NK-92 treated with Interleukin-12 subunit alpha and Interleukin-12 subunit beta, amount 100 ng/mL, for 24 hours (cell line): ENCODE data around the gene EDEM2.
"Not testable (repeated sequence)": the region's sequence is repeated elsewhere in the genome, so short reads cannot be mapped to it uniquely, and the experiment has no call there.

Experiments
- DNase-seq: peaks from one replicate; lab custom pipeline; 2025; lab: John Stamatoyannopoulos, UW

EDEM2 gene

GRCh38 chr20:35146920-35147574, at the start of gene EDEM2:
EDEM2 (minus strand) TSS chr20:35147336; CDS start chr20:35147258, 78 bp downstream.
- peak; percentile 90 for DNase-seq

GRCh38 chr20:35196313-35196712, 49.2 kb upstream of the EDEM2 start:
- DNase-seq, result no peak

GRCh38 chr20:35193031-35193791, 46.1 kb upstream of the EDEM2 start:
- not testable (repeated sequence) for DNase-seq

GRCh38 chr20:35192118-35192872, 45.2 kb upstream of the EDEM2 start:
- DNase-seq, result no peak

- no peak for DNase-seq
Measured at GRCh38 chr20:35191419-35192117, 44.4 kb upstream of the EDEM2 start.

GRCh38 chr20:35190556-35190955, 43.4 kb upstream of the EDEM2 start:
- DNase-seq, result no peak

- DNase-seq, result not testable (repeated sequence)
Measured at GRCh38 chr20:35189223-35189622, 42.1 kb upstream of the EDEM2 start.

- DNase-seq, result no peak
Measured at GRCh38 chr20:35187584-35188190, 40.6 kb upstream of the EDEM2 start.

GRCh38 chr20:35186691-35187289, 39.7 kb upstream of the EDEM2 start:
- DNase-seq, result not testable (repeated sequence)

- no peak for DNase-seq
Measured at GRCh38 chr20:35181731-35182130, 34.6 kb upstream of the EDEM2 start.

- no peak for DNase-seq
Measured at GRCh38 chr20:35180266-35180665, 33.1 kb upstream of the EDEM2 start.

- DNase-seq, result no peak
Measured at GRCh38 chr20:35179292-35180212, 32.4 kb upstream of the EDEM2 start.

GRCh38 chr20:35176132-35176531, 29.0 kb upstream of the EDEM2 start:
- DNase-seq, result no peak

GRCh38 chr20:35174458-35175216, 27.5 kb upstream of the EDEM2 start:
- no peak for DNase-seq

- DNase-seq, result no peak
Measured at GRCh38 chr20:35173576-35174192, 26.5 kb upstream of the EDEM2 start.

- no peak for DNase-seq
Measured at GRCh38 chr20:35172434-35172806, 25.3 kb upstream of the EDEM2 start.

- DNase-seq, result no peak
Measured at GRCh38 chr20:35171753-35172433, 24.8 kb upstream of the EDEM2 start, which contains the start of gene PROCR. PROCR (plus strand) TSS chr20:35172072; CDS start chr20:35172155, 83 bp downstream.

- DNase-seq, result no peak
Measured at GRCh38 chr20:35171438-35171752, 24.3 kb upstream of the EDEM2 start.
